ENCODE measurements around the gene CGN. TPM values are rescaled to one million over a fixed set of nuclear protein-coding genes. Genes with fewer than 3 reads are reported as not detected.

The CGN gene
- total RNA-seq, 1 experiment from 2014 or later, result 147 TPM

- no peaks in the 10 kb centered on the region for H3K9me3 Mint-ChIP-seq (ENCODE audit: unreplicated experiment)
- POLR2A ChIA-PET, result no interaction called here
- BruUV-seq (replicated peaks), result no TSS peak
- H3K27me3 ChIP-seq (replicated peaks; ENCODE audit: control insufficient read depth, insufficient read depth, low read length), result no peaks in the 10 kb centered on the region
- CTCF ChIA-PET, result no interaction called here
- H3K4me3 ChIP-seq (ENCODE audit: low read depth, low read length), result no peak overlapping the region
- H3K4me1 Mint-ChIP-seq (ENCODE audit: low read depth, unreplicated experiment), result peaks cover 12% of the 10 kb centered on the region
- peaks cover 46% of the 10 kb centered on the region for H3K36me3 Mint-ChIP-seq (ENCODE audit: insufficient read depth, unreplicated experiment)
- intact Hi-C loops (cut with micrococcal nuclease; ENCODE audit: unreplicated experiment), result no loop called here
- TF ChIP-seq, protein P1, sequence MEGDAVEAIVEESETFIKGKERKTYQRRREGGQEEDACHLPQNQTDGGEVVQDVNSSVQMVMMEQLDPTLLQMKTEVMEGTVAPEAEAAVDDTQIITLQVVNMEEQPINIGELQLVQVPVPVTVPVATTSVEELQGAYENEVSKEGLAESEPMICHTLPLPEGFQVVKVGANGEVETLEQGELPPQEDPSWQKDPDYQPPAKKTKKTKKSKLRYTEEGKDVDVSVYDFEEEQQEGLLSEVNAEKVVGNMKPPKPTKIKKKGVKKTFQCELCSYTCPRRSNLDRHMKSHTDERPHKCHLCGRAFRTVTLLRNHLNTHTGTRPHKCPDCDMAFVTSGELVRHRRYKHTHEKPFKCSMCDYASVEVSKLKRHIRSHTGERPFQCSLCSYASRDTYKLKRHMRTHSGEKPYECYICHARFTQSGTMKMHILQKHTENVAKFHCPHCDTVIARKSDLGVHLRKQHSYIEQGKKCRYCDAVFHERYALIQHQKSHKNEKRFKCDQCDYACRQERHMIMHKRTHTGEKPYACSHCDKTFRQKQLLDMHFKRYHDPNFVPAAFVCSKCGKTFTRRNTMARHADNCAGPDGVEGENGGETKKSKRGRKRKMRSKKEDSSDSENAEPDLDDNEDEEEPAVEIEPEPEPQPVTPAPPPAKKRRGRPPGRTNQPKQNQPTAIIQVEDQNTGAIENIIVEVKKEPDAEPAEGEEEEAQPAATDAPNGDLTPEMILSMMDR (IDR thresholded peaks at IDR 0.05; ENCODE audit: insufficient read depth in 1 of 2, low read depth in 1 of 2, low read length in 1 of 2, severe bottlenecking in 1 of 2, unreplicated experiment in 1 of 2), result no peak
- DNase-seq, result no peak
- no peaks in the 10 kb centered on the region; the same call in 1 of the 2 replicates for H3K36me3 ChIP-seq (ENCODE audit: control insufficient read depth, insufficient read depth, low read length)
- H3K4me3 Mint-ChIP-seq (ENCODE audit: unreplicated experiment), result no peak overlapping the region
- H3K27me3 Mint-ChIP-seq (ENCODE audit: insufficient read depth, unreplicated experiment), result no peaks in the 10 kb centered on the region
- H3K27ac Mint-ChIP-seq (ENCODE audit: unreplicated experiment), result no peak overlapping the region
- 0 out of 2 replicates have a peak, but pooled peaks cover 7% of the 10 kb centered on the region for H3K4me1 ChIP-seq
- H3K9me3 ChIP-seq, result no peaks in the 10 kb centered on the region
Observed at GRCh38 chr1:151563376-151563775, 52.2 kb downstream of the CGN start.

DNA sequence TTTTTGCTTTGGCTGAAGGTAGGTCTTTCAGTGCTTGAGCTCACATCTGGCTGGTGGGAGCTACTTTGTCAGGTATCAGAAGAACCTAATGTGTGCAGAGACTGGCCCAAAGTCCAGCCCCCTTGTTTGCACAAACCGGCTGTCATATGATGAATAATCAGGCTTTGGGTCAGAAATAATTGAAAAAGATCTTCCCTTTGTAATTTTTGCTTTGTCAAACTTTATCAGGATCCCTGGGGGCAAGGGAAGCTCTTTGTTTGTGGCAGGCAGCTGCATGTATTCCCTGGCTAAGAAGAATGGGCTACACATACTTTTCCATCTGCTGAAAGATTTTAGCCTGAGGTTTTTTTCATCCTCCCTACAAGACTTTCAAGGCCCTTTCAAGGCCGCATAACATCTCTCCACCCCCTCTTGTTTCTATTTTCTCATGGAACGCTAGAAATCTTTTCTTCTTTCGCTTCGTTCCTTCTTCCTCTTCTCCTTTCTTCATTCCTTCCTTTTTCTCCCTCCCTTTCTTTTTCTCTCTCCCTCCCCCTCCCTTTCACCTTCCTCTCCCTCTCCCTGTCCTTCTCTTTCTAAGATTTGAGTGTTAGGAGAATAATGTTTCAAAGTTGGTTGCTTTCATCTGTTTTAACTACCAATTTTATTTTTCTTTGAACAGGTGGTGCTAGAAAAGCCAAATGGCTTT, 54.5 kb downstream of the CGN start:
- peaks cover 23% of the 10 kb centered on the region for H3K4me1 Mint-ChIP-seq (ENCODE audit: low read depth, unreplicated experiment)
- no TSS peak for BruUV-seq (replicated peaks)
- no peaks in the 10 kb centered on the region; the same call in 1 of the 2 replicates for H3K36me3 ChIP-seq (ENCODE audit: control insufficient read depth, insufficient read depth, low read length)
- H3K9me3 ChIP-seq, result no peaks in the 10 kb centered on the region
- H3K27me3 Mint-ChIP-seq (ENCODE audit: insufficient read depth, unreplicated experiment), result no peaks in the 10 kb centered on the region
- H3K4me1 ChIP-seq, result peaks cover 22% of the 10 kb centered on the region
- DNase-seq, result no peak
- H3K9me3 Mint-ChIP-seq (ENCODE audit: unreplicated experiment), result no peaks in the 10 kb centered on the region
- intact Hi-C loops (cut with micrococcal nuclease; ENCODE audit: unreplicated experiment), result no loop called here
- H3K4me3 Mint-ChIP-seq (ENCODE audit: unreplicated experiment), result no peak overlapping the region
- H3K36me3 Mint-ChIP-seq (ENCODE audit: insufficient read depth, unreplicated experiment), result peaks cover 57% of the 10 kb centered on the region
- no peak overlapping the region for H3K27ac Mint-ChIP-seq (ENCODE audit: unreplicated experiment)
- H3K27me3 ChIP-seq (replicated peaks; ENCODE audit: control insufficient read depth, insufficient read depth, low read length), result no peaks in the 10 kb centered on the region
- TF ChIP-seq, protein P1 (IDR thresholded peaks at IDR 0.05; ENCODE audit: insufficient read depth in 1 of 2, low read depth in 1 of 2, low read length in 1 of 2, severe bottlenecking in 1 of 2, unreplicated experiment in 1 of 2), result no peak
- POLR2A ChIA-PET, result interaction anchor here (0.6 to 1.2 kb wide), 3 partner anchors 25 to 197 kb away, joined by 3 to 4 read pairs (median 4); no protein-coding TSS in a partner anchor
- no peak overlapping the region for H3K4me3 ChIP-seq (ENCODE audit: low read depth, low read length)
- CTCF ChIA-PET, result no interaction called here

GRCh38 chr1:151568626-151569088, 57.5 kb downstream of the CGN start:
- intact Hi-C loops (cut with micrococcal nuclease; ENCODE audit: unreplicated experiment), result no loop called here
- BruUV-seq (replicated peaks), result no TSS peak
- Histone ChIP-seq H3K36me3 (ENCODE audit: control insufficient read depth, insufficient read depth, low read length) (no peaks in the 10 kb centered on the region), H3K9me3 (no peaks in the 10 kb centered on the region), H3K27me3 (replicated peaks; ENCODE audit: control insufficient read depth, insufficient read depth, low read length) (no peaks in the 10 kb centered on the region), H3K4me1 (peaks cover 22% of the 10 kb centered on the region), H3K4me3 (ENCODE audit: low read depth, low read length) (no peak overlapping the region)
- H3K4me3 Mint-ChIP-seq (ENCODE audit: unreplicated experiment), result no peak overlapping the region
- H3K27ac Mint-ChIP-seq (ENCODE audit: unreplicated experiment), result no peak overlapping the region
- TF ChIP-seq, protein P1 (IDR thresholded peaks at IDR 0.05; ENCODE audit: insufficient read depth in 1 of 2, low read depth in 1 of 2, low read length in 1 of 2, severe bottlenecking in 1 of 2, unreplicated experiment in 1 of 2), result no peak
- ChIA-PET POLR2A (interaction anchor here (1.9 kb wide), 1 partner anchor 29 kb away, joined by 6 read pairs; the partner anchor contains the start of gene TUFT1), CTCF (no interaction called here)
- no peak for DNase-seq
- H3K36me3 Mint-ChIP-seq (ENCODE audit: insufficient read depth, unreplicated experiment), result peaks cover 73% of the 10 kb centered on the region
- H3K4me1 Mint-ChIP-seq (ENCODE audit: low read depth, unreplicated experiment), result peaks cover 23% of the 10 kb centered on the region
- H3K27me3 Mint-ChIP-seq (ENCODE audit: insufficient read depth, unreplicated experiment), result no peaks in the 10 kb centered on the region
- H3K9me3 Mint-ChIP-seq (ENCODE audit: unreplicated experiment), result no peaks in the 10 kb centered on the region

Measured in Caco-2 (cell line).